HEK293T (cell line): ENCODE measurements around the gene FAH.

Experiments
- ARNT ChIP-seq: fragments of 450-650 bp; IDR thresholded peaks from 2 replicates; pipeline ENCODE4 v1.6.1; 2017; ENCODE audit warnings: mild to moderate bottlenecking
- BHLHE40 ChIP-seq: fragments of 450-650 bp; IDR thresholded peaks from 2 replicates; pipeline ENCODE4 v1.6.1; 2016; ENCODE audit warnings: mild to moderate bottlenecking, moderate library complexity, borderline replicate concordance
- ELF4 ChIP-seq: fragments of 450-650 bp; IDR thresholded peaks from 2 replicates; pipeline ENCODE4 v1.6.1; 2017; ENCODE audit warnings: antibody characterized with exemption
- FOXA1 ChIP-seq: fragments of 450-650 bp; IDR thresholded peaks from 2 replicates; pipeline ENCODE4 v1.6.1; 2016; ENCODE audit warnings: mild to moderate bottlenecking
- FOXM1 ChIP-seq: fragments of 450-650 bp; IDR thresholded peaks from 2 replicates; pipeline ENCODE4 v1.6.1; 2017; ENCODE audit warnings: mild to moderate bottlenecking, borderline replicate concordance
- HDGF ChIP-seq: fragments of 450-650 bp; IDR thresholded peaks from 2 replicates; pipeline ENCODE4 v1.6.1; 2017; ENCODE audit warnings: antibody characterized with exemption, borderline replicate concordance
- L3MBTL2 ChIP-seq: fragments of 450-650 bp; conservative IDR thresholded peaks from 2 replicates; pipeline ENCODE4 v1.6.1; 2016; ENCODE audit warnings: mild to moderate bottlenecking
- LEF1 ChIP-seq: fragments of 450-650 bp; IDR thresholded peaks from 2 replicates; pipeline ENCODE4 v1.6.1; 2017; ENCODE audit warnings: mild to moderate bottlenecking, borderline replicate concordance
- SP1 ChIP-seq: fragments of 450-650 bp; IDR thresholded peaks from 2 replicates; pipeline ENCODE4 v1.6.1; 2017
- SUZ12 ChIP-seq: fragments of 450-650 bp; IDR thresholded peaks from 2 replicates; pipeline ENCODE4 v1.6.1; 2016; ENCODE audit warnings: mild to moderate bottlenecking
- TARDBP ChIP-seq: fragments of 450-650 bp; IDR thresholded peaks from 2 replicates; pipeline ENCODE4 v1.6.1; 2016
- ZNF384 ChIP-seq: fragments of 450-650 bp; IDR thresholded peaks from 2 replicates; pipeline ENCODE4 v1.6.1; 2016
- TF ChIP-seq, protein P1 (sequence below): fragments of 450-650 bp; IDR thresholded peaks from 2 replicates; pipeline ENCODE4 v1.6.1; 2016

DNA sequence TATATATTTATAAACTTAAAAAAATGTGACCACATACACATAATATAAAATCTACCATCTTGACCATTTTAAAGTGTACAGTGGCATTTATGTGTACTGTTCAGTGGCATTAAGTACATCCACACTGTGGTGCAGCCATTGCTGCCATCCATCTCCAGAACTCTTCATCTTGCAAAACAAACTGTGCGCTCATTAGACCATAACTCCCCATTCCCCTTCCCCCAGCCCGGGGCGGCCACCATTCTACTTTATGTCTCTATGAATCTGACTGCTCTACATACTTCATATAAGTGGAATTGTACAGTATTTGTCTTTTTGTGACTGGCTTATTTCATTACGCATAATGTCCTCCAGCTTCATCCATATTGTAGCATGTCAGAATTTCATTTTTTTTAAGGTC is 51.4 kb downstream of the FAH start:
- TF ChIP-seq HDGF (no peak), L3MBTL2 (no peak), BHLHE40 (no peak), SP1 (no peak), ARNT (no peak), SUZ12 (no peak), FOXA1 (no peak), FOXM1 (no peak), LEF1 (no peak), TARDBP (no peak), ZNF384 (no peak), ELF4 (no peak)
- TF ChIP-seq, protein P1, sequence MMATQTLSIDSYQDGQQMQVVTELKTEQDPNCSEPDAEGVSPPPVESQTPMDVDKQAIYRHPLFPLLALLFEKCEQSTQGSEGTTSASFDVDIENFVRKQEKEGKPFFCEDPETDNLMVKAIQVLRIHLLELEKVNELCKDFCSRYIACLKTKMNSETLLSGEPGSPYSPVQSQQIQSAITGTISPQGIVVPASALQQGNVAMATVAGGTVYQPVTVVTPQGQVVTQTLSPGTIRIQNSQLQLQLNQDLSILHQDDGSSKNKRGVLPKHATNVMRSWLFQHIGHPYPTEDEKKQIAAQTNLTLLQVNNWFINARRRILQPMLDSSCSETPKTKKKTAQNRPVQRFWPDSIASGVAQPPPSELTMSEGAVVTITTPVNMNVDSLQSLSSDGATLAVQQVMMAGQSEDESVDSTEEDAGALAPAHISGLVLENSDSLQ: no peak
